Adrenal gland (tissue), 5 donors: Measurements from ENCODE around the gene B3GNT4.

ENCODE experiments used
- CTCF ChIP-seq, 6 experiments: fragments of 450-650 bp in 4 of 6; fragments of 200-600 bp in 2 of 6; sonication (generic) in 1 of 6; IDR thresholded peaks; 1 replicate in 5 of 6; 2 replicates in 1 of 6; pipeline versions ENCODE4 v1.5.1 to v1.8.0; 2016 to 2021; ENCODE audit warnings: antibody characterized with exemption in 6 of 6, mild to moderate bottlenecking in 2 of 6, moderate library complexity in 1 of 6
- POLR2A ChIP-seq, 2 donors: fragments of 450-650 bp; IDR thresholded peaks; one replicate each; pipeline ENCODE4 v1.6.1; 2017; ENCODE audit warnings: antibody characterized with exemption in 2 of 2, mild to moderate bottlenecking in 2 of 2, moderate library complexity in 1 of 2
- donor health status: DM: no; HTN: no; CAD: no.

GRCh38 chr12:122174155-122174845 lies 29.2 kb upstream of the B3GNT4 start, which contains the start of gene IL31:
- TF ChIP-seq CTCF (IDR thresholded peaks at IDR 0.05) (no peak), POLR2A (IDR thresholded peaks at IDR 0.05) (no peak)
